Spleen (tissue), 7 donors: Measurements from ENCODE around the gene CLIP1.
"Not testable (repeated sequence)": the region's sequence is repeated elsewhere in the genome, so short reads cannot be mapped to it uniquely, and the experiment has no call there.

ENCODE experiments used
- CTCF ChIP-seq, 11 experiments: fragments of 200-600 bp in 7 of 11; fragments of 450-650 bp in 4 of 11; sonication (generic) in 4 of 11; IDR thresholded peaks in 8 of 11; conservative IDR thresholded peaks in 3 of 11; 1 replicate in 7 of 11; 2 replicates in 4 of 11; pipeline versions ENCODE4 v1.4.0 to v1.8.0; 2016 to 2021; ENCODE audit warnings: antibody characterized with exemption in 11 of 11, inconsistent platforms in 4 of 11, mild to moderate bottlenecking in 1 of 11
- POLR2A ChIP-seq, 3 donors: fragments of 450-650 bp; IDR thresholded peaks; one replicate each; pipeline ENCODE4 v1.5.1; 2017; ENCODE audit warnings: antibody characterized with exemption in 3 of 3, mild to moderate bottlenecking in 1 of 3
- POLR2AphosphoS5 ChIP-seq, 3 donors: sonication (generic); formaldehyde crosslinking; IDR thresholded peaks; one replicate each; pipeline ENCODE4 v1.5.1; 2017; ENCODE audit warnings: antibody characterized with exemption in 3 of 3
- donor health status: DM: no; HTN: no; CAD: no; lungs with moderate emphysema.
- donor health status: DM: no; HTN: no; CAD: no.
- donor health status: DM: no; HTN: no; CAD: no.

DNA sequence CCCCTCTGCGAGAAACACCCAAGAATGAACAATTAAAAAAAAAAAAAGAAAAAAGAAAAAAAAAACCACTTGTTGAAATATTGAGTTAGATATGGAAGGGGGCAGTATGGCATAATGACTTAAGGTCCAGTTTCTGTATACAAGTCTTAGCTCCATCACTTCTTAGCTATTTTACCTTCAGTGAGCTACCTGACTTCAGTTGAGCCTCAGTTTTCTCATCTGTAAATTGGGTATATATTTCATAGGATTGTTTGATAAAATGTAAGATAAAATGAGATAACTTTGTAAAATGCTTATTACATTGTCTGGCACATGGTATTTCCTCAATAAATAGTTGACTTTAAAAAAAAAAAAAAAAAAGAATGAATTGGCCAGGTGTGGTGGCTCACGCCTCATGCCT, 64.1 kb downstream of the CLIP1 start:
- not testable (repeated sequence) for TF ChIP-seq CTCF (IDR thresholded peaks at IDR 0.05 in 8 of 11, conservative IDR thresholded peaks at IDR 0.05 in 3 of 11); POLR2A (IDR thresholded peaks at IDR 0.05); POLR2AphosphoS5 (IDR thresholded peaks at IDR 0.05)
